OCI-LY1 (cell line): Measurements from ENCODE around the gene CACNG4.

Source experiments
- CTCF ChIP-seq: fragments of 200-600 bp; sonication (generic), shearing (Covaris generic); IDR thresholded peaks from 2 replicates; pipeline ENCODE4 v1.5.1; 2017; ENCODE audit warnings: mild to moderate bottlenecking, antibody characterized with exemption, low read length, moderate library complexity, mixed read lengths
- EZH2 ChIP-seq: fragments of 200-600 bp; sonication (generic), shearing (Covaris generic); IDR thresholded peaks from 2 replicates; pipeline ENCODE4 v1.8.0; 2017; ENCODE audit warnings: borderline replicate concordance, mixed run types, mild to moderate bottlenecking, antibody characterized with exemption, low read length, moderate library complexity, mixed read lengths

- no peak for TF ChIP-seq EZH2
- no peak for TF ChIP-seq CTCF
These were observed 32.4 kb downstream of the CACNG4 start for GRCh38 chr17:66996926-66997325.
